ENCODE data around the gene LHPP.

GRCh38 chr10:124590216-124591122, 128.8 kb downstream of the LHPP start:
- TF ChIP-seq CTCF (IDR thresholded peaks at IDR 0.05; ENCODE audit: low read length) (no peak), EZH2 (IDR thresholded peaks at IDR 0.05; ENCODE audit: borderline replicate concordance, low read length) (no peak)
